AG10803 (cell line): ENCODE data around the gene ASGR1.
"Not testable (repeated sequence)": the region's sequence is repeated elsewhere in the genome, so short reads cannot be mapped to it uniquely, and the experiment has no call there.

Experiments used
- DNase-seq: peaks from one replicate; pipeline ENCODE4 v3.0.0; 2010; ENCODE audit warnings: low read depth
- H3K4me3 ChIP-seq: 2 replicates; pipeline ENCODE4 v1.5.1; 2011; ENCODE audit warnings: mild to moderate bottlenecking, low read length, control low read depth
- TF ChIP-seq, protein P1 (sequence below): conservative IDR thresholded peaks from 2 replicates; pipeline ENCODE4 v1.5.1; 2011; ENCODE audit warnings: mild to moderate bottlenecking, low read length, control low read depth, inconsistent platforms

ASGR1 gene

DNA sequence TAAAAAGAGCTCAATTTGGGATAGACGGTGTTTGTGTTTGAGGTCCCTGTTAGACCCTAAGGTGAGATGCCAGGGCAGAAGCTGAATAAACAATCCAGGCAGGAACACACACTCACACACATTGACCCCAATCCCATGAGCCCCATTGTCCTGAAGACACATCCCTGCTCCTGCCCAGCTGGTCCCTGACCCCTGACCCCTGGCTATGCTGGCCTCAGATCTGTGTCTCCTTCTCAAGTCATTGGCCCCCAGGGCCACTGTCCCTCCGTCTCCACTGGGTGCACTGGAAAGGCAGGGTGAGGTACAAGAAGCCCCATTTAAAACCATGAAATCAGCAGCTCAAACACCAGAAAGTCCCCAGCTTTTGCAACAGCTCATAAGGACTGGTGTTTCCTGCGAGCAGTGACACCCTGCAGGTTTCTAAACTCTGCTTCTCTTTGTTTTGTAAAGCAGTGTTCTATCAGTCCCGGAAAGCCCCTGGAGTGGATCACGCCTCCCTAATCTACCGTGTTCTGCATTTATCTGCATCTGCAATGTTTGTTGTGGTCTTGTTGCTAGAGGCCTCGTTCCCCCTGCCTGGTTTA lies 46.6 kb downstream of the ASGR1 start:
- TF ChIP-seq, protein P1, sequence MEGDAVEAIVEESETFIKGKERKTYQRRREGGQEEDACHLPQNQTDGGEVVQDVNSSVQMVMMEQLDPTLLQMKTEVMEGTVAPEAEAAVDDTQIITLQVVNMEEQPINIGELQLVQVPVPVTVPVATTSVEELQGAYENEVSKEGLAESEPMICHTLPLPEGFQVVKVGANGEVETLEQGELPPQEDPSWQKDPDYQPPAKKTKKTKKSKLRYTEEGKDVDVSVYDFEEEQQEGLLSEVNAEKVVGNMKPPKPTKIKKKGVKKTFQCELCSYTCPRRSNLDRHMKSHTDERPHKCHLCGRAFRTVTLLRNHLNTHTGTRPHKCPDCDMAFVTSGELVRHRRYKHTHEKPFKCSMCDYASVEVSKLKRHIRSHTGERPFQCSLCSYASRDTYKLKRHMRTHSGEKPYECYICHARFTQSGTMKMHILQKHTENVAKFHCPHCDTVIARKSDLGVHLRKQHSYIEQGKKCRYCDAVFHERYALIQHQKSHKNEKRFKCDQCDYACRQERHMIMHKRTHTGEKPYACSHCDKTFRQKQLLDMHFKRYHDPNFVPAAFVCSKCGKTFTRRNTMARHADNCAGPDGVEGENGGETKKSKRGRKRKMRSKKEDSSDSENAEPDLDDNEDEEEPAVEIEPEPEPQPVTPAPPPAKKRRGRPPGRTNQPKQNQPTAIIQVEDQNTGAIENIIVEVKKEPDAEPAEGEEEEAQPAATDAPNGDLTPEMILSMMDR = no peak
- H3K4me3 ChIP-seq = no peak overlapping the region
- no peak for DNase-seq

DNA sequence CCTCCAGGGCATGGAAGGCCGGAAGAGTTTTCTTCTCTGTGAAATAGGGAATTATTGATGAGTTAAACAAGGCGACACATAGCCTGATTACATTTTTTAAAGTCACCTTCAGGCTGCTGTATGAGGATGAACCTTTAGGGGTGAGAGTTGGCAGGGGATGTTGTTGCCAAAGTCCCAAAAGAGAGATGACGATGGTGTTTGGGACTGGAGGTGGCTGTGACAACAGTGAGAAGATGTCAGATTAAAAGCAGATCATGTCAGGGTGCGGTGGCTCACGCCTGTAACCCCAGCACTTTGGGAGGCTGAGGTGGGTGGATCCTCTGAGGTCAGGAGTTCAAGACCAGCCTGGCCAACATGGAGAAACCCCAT lies 47.8 kb downstream of the ASGR1 start:
- no peak overlapping the region for H3K4me3 ChIP-seq
- TF ChIP-seq, protein P1 = no peak

DNA sequence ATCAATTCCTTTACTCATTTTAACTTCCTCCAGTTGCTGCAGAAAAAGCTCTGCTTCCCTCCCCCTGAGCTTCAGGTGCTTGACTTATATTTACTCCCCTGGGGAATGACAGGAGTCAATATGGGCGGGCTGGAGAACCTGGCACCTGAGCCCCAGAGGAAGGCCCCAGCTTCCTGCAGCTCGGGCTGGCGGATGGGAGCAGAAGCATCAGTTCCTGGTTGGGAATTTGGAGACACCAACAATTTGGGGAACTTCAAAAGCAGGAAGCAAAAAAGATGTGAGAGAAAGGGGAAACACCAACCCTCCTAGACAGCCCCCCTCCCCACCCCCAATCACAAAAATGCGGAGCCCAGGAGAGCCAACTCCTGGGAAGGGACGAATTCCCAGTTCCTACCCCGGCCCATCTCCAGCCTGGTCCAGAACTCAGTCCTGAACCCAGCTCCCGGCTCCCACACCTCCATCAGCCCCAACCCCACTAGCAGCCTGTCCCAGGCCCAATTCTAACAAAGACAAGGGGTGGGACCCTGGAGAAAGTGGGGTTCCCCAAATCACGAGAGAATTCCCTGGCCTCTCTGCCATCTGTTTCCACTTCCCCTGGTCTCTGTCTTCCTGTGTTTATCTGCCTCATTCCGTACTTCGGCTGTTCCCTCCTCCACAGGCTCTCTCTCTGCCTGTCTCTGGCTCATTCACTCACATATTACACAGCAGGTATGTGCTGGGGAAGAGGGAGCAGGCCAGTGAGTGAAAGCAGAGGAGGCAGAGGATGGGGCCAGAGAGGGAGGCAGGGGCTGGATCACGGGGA lies 48.3 kb downstream of the ASGR1 start:
- TF ChIP-seq, protein P1 = no peak
- DNase-seq = no peak
- H3K4me3 ChIP-seq = no peak overlapping the region

More for the DNA sequence above, 47.8 kb downstream of the ASGR1 start:
- no peak for DNase-seq

DNA sequence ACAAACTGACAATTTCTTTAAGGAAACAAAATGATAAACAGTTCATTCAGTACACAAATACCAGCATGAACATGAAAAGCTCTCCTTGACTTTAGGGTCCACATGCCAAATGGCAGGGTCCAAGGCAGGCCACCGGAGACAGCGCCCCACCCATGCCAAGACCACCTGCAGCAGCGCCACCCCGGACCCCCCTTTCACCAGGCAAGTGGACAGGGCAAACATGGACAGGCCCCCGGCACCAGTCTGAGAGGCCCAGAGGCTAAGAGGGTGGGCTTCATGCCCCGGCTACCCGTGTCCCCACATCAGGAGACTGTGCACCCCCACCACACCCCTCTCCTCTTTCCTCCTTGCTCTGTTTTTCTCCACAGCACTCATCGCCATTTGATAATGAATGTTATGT lies 49.9 kb downstream of the ASGR1 start:
- TF ChIP-seq, protein P1 = no peak
- DNase-seq = no peak
- H3K4me3 ChIP-seq = no peak overlapping the region

DNA sequence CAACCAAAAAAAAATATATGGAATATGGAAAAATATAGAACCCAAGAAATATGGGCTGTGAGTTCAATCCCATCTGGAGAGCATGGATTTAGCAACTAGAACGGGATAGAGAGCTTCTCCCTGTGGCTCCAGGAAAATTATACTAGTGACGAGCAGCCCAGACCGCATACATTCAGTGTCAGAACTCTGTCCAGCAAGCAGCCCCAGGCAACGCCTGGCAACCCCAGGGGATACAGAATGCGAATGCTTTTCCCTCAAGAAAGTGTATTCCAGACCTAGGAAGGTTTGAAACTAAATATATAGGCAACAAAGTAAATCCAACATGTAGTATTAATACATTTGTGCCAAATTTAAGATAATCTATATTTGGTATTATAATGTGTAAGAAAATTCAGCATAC lies 51.0 kb downstream of the ASGR1 start:
- no peak for DNase-seq
- TF ChIP-seq, protein P1 = no peak
- H3K4me3 ChIP-seq = no peak overlapping the region

DNA sequence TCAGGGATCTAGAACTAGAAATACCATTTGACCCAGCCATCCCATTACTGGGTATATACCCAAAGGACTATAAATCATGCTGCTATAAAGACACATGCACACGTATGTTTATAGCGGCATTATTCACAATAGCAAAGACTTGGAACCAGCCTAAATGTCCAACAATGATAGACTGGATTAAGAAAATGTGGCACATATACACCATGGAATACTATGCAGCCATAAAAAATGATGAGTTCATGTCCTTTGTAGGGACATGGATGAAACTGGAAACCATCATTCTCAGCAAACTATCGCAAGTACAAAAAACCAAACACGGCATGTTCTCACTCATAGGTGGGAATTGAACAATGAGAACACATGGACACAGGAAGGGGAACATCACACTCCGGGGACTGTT lies 51.7 kb downstream of the ASGR1 start:
- not testable (repeated sequence) for DNase-seq, H3K4me3 ChIP-seq

DNA sequence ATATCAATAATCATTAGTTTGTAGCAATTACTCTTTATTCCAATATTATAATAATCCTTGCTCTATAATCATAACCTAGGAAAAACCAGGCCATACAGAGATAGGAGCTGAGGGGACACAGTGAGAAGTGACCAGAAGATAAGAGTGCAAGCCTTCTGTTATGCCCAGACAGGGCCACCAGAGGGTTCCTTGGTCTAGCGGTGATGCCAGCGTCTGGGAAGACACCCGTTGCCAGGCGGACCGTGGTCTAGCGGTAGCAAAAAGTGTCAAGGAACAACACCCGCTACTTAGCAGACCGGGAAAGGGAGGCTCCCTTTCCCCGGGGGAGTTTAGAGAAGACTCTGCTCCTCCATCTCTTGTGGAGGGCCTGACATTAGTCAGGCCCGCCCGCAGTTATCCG lies 52.8 kb downstream of the ASGR1 start:
- DNase-seq, H3K4me3 ChIP-seq: not testable (repeated sequence)

DNA sequence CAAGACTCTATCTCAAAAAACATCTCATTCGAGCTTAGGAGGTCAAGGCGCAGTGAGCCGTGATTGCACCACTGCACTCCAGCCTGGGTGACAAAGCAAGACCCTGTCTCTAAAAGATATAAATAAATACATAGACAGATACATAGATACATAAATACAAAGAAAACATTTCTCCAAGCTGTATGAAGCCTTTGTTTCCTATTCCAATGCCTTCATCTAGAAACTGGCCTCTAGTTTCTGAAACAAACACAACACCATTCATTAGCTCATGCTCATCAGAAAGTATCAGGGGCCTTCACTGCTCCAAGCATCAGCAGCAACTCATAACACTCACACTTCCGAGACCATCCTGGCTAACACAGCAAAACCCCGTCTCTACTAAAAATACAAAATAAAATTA lies 54.2 kb downstream of the ASGR1 start:
- H3K4me3 ChIP-seq = no peak overlapping the region
- no peak for DNase-seq
- TF ChIP-seq, protein P1 = no peak
